ENCODE data around the gene SNTB2. TPM values are rescaled to one million over a fixed set of nuclear protein-coding genes. Genes with fewer than 3 reads are reported as not detected.

The SNTB2 gene
- total and polyA plus RNA-seq, 9 of the 15 experiments (the other 6 are each of a cell fraction or from before 2014, with no cell fraction given), result 1.2 to 13.7 (median 5.7) TPM

- TF ChIP-seq ZFP36 (IDR thresholded peaks at IDR 0.05; ENCODE audit: low read depth, low read length, partially characterized antibody) (no peak), GABPB1 (CRISPR knock-in tag; IDR thresholded peaks at IDR 0.05) (peak; percentile 56), DLX4 (CRISPR knock-in tag; IDR thresholded peaks at IDR 0.05) (no peak), TRIM28 (IDR thresholded peaks at IDR 0.05) (no peak), FOXK1 (CRISPR knock-in tag; IDR thresholded peaks at IDR 0.05; ENCODE audit: borderline replicate concordance) (no peak), CAMTA2 (CRISPR knock-in tag; conservative IDR thresholded peaks at IDR 0.05) (peak; percentile 86; the same call in 1 of the 2 replicates), ZNF75A (CRISPR knock-in tag; IDR thresholded peaks at IDR 0.05) (no peak), ID3 (CRISPR knock-in tag; IDR thresholded peaks at IDR 0.05) (no peak), ID3 (tag; IDR thresholded peaks at IDR 0.05) (peak; percentile 67), TBL1XR1 (IDR thresholded peaks at IDR 0.05; ENCODE audit: low read length in 2 of 2) (peak in 1 of 2 experiments; percentile 22; a peak in 1 of 4 replicates), BCLAF1 (IDR thresholded peaks at IDR 0.05; ENCODE audit: borderline replicate concordance in 1 of 2, control insufficient read depth in 1 of 2, low read depth in 2 of 2, low read length in 1 of 2) (peak in 1 of 2 experiments; percentile 62; a peak in 1 of 4 replicates), RUNX1 (IDR thresholded peaks at IDR 0.05; ENCODE audit: low read depth) (no peak), MEF2D (tag; conservative IDR thresholded peaks at IDR 0.05; ENCODE audit: low read depth) (no peak), HNRNPH1 (optimal IDR thresholded peaks at IDR 0.05; ENCODE audit: low read depth, low read length) (no peak), MITF (IDR thresholded peaks at IDR 0.05) (0 out of 2 replicates have a peak, but pooled peaks have one; percentile 11), NFYB (IDR thresholded peaks at IDR 0.05; ENCODE audit: extremely low read depth, insufficient read length) (no peak), BHLHE40 (IDR thresholded peaks at IDR 0.05; ENCODE audit: low read length) (no peak), YY1 (IDR thresholded peaks at IDR 0.05; ENCODE audit: borderline replicate concordance in 1 of 3, control insufficient read depth in 1 of 3, extremely low read depth in 1 of 3, insufficient read depth in 3 of 3, insufficient read length in 1 of 3, insufficient replicate concordance in 2 of 3, low read depth in 1 of 3, low read length in 2 of 3) (peak in 2 of 3 experiments; percentile 59 to 70), ZNF263 (CRISPR knock-in tag; IDR thresholded peaks at IDR 0.05; ENCODE audit: borderline replicate concordance) (no peak), CREM (IDR thresholded peaks at IDR 0.05; ENCODE audit: low read depth) (peak; percentile 77)
- TF ChIP-seq, protein P1, sequence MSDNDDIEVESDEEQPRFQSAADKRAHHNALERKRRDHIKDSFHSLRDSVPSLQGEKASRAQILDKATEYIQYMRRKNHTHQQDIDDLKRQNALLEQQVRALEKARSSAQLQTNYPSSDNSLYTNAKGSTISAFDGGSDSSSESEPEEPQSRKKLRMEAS (CRISPR knock-in tag; IDR thresholded peaks at IDR 0.05), result peak; percentile 5; the same call in 1 of the 2 replicates
Observed at GRCh38 chr16:69310653-69311532, 123.9 kb downstream of the SNTB2 start, which contains the start of gene VPS4A (continued).

All from K562 (cell line).